HG03460 (cell line): Measurements from ENCODE around the gene SMIM13.

Experiments
- ATAC-seq: cut with Tn5 transposase; IDR thresholded peaks from one replicate; pipeline ENCODE4 v1.9.1; 2021; ENCODE audit not compliant: unreplicated experiment

The SMIM13 gene

GRCh38 chr6:11185204-11185842, 91.7 kb downstream of the SMIM13 start:
- ATAC-seq = no peak

GRCh38 chr6:11187301-11187700, 93.7 kb downstream of the SMIM13 start:
- ATAC-seq = no peak
